Endothelial cell of umbilical vein (primary cell): ENCODE data around the gene SORCS1.

Experiments
- CTCF ChIP-seq, 2 donors: IDR thresholded peaks; 1 replicate in 1 of 2; 2 replicates in 1 of 2; pipeline ENCODE4 v1.5.1; 2011; ENCODE audit warnings: low read length in 2 of 2, mild to moderate bottlenecking in 2 of 2, moderate library complexity in 2 of 2, control low read depth in 1 of 2, inconsistent platforms in 1 of 2, low read depth in 1 of 2; ENCODE audit not compliant: insufficient read depth in 1 of 2; ENCODE audit errors: extremely low read depth in 1 of 2
- EZH2 ChIP-seq: IDR thresholded peaks from 2 replicates; pipeline ENCODE4 v1.6.1; 2012; ENCODE audit warnings: borderline replicate concordance, low read depth, mild to moderate bottlenecking, moderate library complexity, low read length, inconsistent platforms; ENCODE audit not compliant: severe bottlenecking
- GATA2 ChIP-seq: IDR thresholded peaks from 2 replicates; pipeline ENCODE4 v1.7.0; 2011; ENCODE audit warnings: low read depth, mild to moderate bottlenecking, moderate library complexity, mixed read lengths, low read length; ENCODE audit not compliant: insufficient read length, insufficient read depth
- JUN ChIP-seq: IDR thresholded peaks from 2 replicates; pipeline ENCODE4 v1.6.1; 2011; ENCODE audit warnings: borderline replicate concordance, low read depth; ENCODE audit not compliant: insufficient read length, insufficient read depth
- MYC ChIP-seq: IDR thresholded peaks from one replicate; pipeline ENCODE4 v1.6.1; 2011; ENCODE audit warnings: mild to moderate bottlenecking, low read depth, low read length
- POLR2A ChIP-seq: IDR thresholded peaks from 2 replicates; pipeline ENCODE4 v1.6.1; 2012; ENCODE audit warnings: low read depth, mild to moderate bottlenecking, control low read depth, low read length
- POLR2AphosphoS5 ChIP-seq: IDR thresholded peaks from 2 replicates; pipeline ENCODE4 v1.6.1; 2012; ENCODE audit warnings: low read depth, mild to moderate bottlenecking, control low read depth, low read length, moderate library complexity; ENCODE audit not compliant: insufficient read depth

- TF ChIP-seq MYC (no peak), EZH2 (no peak), CTCF (IDR thresholded peaks at IDR 0.05; ENCODE audit: extremely low read depth in 1 of 2, insufficient read depth in 1 of 2, low read depth in 1 of 2, low read length in 2 of 2) (no peak), GATA2 (no peak), POLR2AphosphoS5 (no peak), POLR2A (no peak), JUN (no peak)
Measured at GRCh38 chr10:106777841-106778240, 386.7 kb downstream of the SORCS1 start.
